ENCODE measurements around the gene COPZ1. TPM values are rescaled to one million over a fixed set of nuclear protein-coding genes. Genes with fewer than 3 reads are reported as not detected.

Gene COPZ1
- total and polyA plus RNA-seq, 9 of the 15 experiments (the other 6 are each of a cell fraction or from before 2014, with no cell fraction given): 137 to 487 (median 233) TPM

- TF ChIP-seq PBX2 (CRISPR knock-in tag; IDR thresholded peaks at IDR 0.05; ENCODE audit: low read depth) (peak; percentile 98), PBX2 (tag; conservative IDR thresholded peaks at IDR 0.05; ENCODE audit: low read depth) (peak; percentile 100), TEAD2 (tag; IDR thresholded peaks at IDR 0.05) (no peak), RBM39 (optimal IDR thresholded peaks at IDR 0.05; ENCODE audit: low read depth, low read length) (no peak), RFX5 (IDR thresholded peaks at IDR 0.05; ENCODE audit: low read depth, low read length) (peak; percentile 56; the same call in 1 of the 2 replicates), ARID3B (CRISPR knock-in tag; IDR thresholded peaks at IDR 0.05; ENCODE audit: borderline replicate concordance) (no peak), ZNF655 (CRISPR knock-in tag; IDR thresholded peaks at IDR 0.05) (no peak), SMC3 (conservative IDR thresholded peaks at IDR 0.05; ENCODE audit: insufficient read depth, low read depth, low read length) (no peak), HMG20A (CRISPR knock-in tag; conservative IDR thresholded peaks at IDR 0.05) (no peak), ZNF778 (CRISPR knock-in tag; IDR thresholded peaks at IDR 0.05) (no peak), PYGO2 (tag; IDR thresholded peaks at IDR 0.05) (0 out of 2 replicates have a peak, but pooled peaks have one; percentile 62), DPF2 (IDR thresholded peaks at IDR 0.05) (peak; percentile 95)
- TF ChIP-seq, protein P1, sequence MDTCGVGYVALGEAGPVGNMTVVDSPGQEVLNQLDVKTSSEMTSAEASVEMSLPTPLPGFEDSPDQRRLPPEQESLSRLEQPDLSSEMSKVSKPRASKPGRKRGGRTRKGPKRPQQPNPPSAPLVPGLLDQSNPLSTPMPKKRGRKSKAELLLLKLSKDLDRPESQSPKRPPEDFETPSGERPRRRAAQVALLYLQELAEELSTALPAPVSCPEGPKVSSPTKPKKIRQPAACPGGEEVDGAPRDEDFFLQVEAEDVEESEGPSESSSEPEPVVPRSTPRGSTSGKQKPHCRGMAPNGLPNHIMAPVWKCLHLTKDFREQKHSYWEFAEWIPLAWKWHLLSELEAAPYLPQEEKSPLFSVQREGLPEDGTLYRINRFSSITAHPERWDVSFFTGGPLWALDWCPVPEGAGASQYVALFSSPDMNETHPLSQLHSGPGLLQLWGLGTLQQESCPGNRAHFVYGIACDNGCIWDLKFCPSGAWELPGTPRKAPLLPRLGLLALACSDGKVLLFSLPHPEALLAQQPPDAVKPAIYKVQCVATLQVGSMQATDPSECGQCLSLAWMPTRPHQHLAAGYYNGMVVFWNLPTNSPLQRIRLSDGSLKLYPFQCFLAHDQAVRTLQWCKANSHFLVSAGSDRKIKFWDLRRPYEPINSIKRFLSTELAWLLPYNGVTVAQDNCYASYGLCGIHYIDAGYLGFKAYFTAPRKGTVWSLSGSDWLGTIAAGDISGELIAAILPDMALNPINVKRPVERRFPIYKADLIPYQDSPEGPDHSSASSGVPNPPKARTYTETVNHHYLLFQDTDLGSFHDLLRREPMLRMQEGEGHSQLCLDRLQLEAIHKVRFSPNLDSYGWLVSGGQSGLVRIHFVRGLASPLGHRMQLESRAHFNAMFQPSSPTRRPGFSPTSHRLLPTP (IDR thresholded peaks at IDR 0.05; ENCODE audit: borderline replicate concordance, extremely low read depth, insufficient read length): no peak
- TF ChIP-seq, protein P2, sequence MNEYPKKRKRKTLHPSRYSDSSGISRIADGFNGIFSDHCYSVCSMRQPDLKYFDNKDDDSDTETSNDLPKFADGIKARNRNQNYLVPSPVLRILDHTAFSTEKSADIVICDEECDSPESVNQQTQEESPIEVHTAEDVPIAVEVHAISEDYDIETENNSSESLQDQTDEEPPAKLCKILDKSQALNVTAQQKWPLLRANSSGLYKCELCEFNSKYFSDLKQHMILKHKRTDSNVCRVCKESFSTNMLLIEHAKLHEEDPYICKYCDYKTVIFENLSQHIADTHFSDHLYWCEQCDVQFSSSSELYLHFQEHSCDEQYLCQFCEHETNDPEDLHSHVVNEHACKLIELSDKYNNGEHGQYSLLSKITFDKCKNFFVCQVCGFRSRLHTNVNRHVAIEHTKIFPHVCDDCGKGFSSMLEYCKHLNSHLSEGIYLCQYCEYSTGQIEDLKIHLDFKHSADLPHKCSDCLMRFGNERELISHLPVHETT (CRISPR knock-in tag; conservative IDR thresholded peaks at IDR 0.05 in 1 of 2, IDR thresholded peaks at IDR 0.05 in 1 of 2): no peak; a peak in 2 of 4 replicates
Measured at GRCh38 chr12:54358945-54359761, 34.2 kb downstream of the COPZ1 start (continued).
